Common myeloid progenitor, CD34-positive (primary cell): ENCODE results near the gene NLGN2. TPM values are rescaled to one million over a fixed set of nuclear protein-coding genes. Genes with fewer than 3 reads are reported as not detected.
"Not testable (repeated sequence)": the region's sequence is repeated elsewhere in the genome, so short reads cannot be mapped to it uniquely, and the experiment has no call there.

Experiments
- CTCF ChIA-PET: fragments of 350-600 bp; sonication (Branson Sonifier 250); formaldehyde crosslinking; loops from one replicate; lab custom pipeline; 2021; ENCODE audit warnings: antibody characterized with exemption; lab: Charles Lee
- POLR2A ChIA-PET: fragments of 350-600 bp; sonication (Branson Sonifier 250); formaldehyde crosslinking; loops from one replicate; lab custom pipeline; 2021; ENCODE audit warnings: antibody characterized with exemption; lab: Charles Lee
- DNase-seq, 3 donors: peaks; one replicate each; pipeline versions ENCODE4 v3.0.0 to v3.0.0-alpha.2; 2013
- H3K27ac ChIP-seq, 2 experiments: 1 replicate in 1 of 2; 2 replicates in 1 of 2; pipeline ENCODE4 v1.7.0; 2013; ENCODE audit warnings: inconsistent platforms in 2 of 2, low read length in 2 of 2, mild to moderate bottlenecking in 2 of 2, low read depth in 1 of 2, moderate library complexity in 1 of 2; ENCODE audit not compliant: severe bottlenecking in 2 of 2, insufficient read depth in 1 of 2, poor library complexity in 1 of 2
- H3K27me3 ChIP-seq, 5 experiments: replicated peaks in 2 of 5; 1 replicate in 3 of 5; 2 replicates in 2 of 5; pipeline versions ENCODE4 v1.6.1 to v1.7.0; 2013; ENCODE audit warnings: low read length in 4 of 5, mild to moderate bottlenecking in 2 of 5, moderate library complexity in 2 of 5, inconsistent platforms in 1 of 5; ENCODE audit not compliant: insufficient read depth in 5 of 5, control insufficient read depth in 4 of 5
- H3K36me3 ChIP-seq, 4 experiments: 1 replicate in 2 of 4; 2 replicates in 2 of 4; pipeline versions ENCODE4 v1.6.1 to v1.7.0; 2013; ENCODE audit warnings: low read length in 3 of 4, control low read depth in 1 of 4, mild to moderate bottlenecking in 1 of 4; ENCODE audit not compliant: control insufficient read depth in 4 of 4, insufficient read depth in 4 of 4
- H3K4me1 ChIP-seq, 4 experiments: 1 replicate in 3 of 4; 2 replicates in 1 of 4; pipeline versions ENCODE4 v1.6.1 to v1.7.1; 2013; ENCODE audit warnings: low read length in 3 of 4, mild to moderate bottlenecking in 3 of 4, control low read depth in 1 of 4, inconsistent platforms in 1 of 4, moderate library complexity in 1 of 4; ENCODE audit not compliant: control insufficient read depth in 4 of 4, insufficient read depth in 4 of 4; ENCODE audit errors: control extremely low read depth in 1 of 4
- H3K4me3 ChIP-seq, 7 experiments: 1 replicate in 4 of 7; 2 replicates in 3 of 7; pipeline versions ENCODE4 v1.5.1 to v1.7.0; 2013; ENCODE audit warnings: mild to moderate bottlenecking in 7 of 7, low read length in 6 of 7, moderate library complexity in 6 of 7, inconsistent platforms in 2 of 7, low read depth in 2 of 7, control low read depth in 1 of 7; ENCODE audit not compliant: insufficient read depth in 4 of 7, control insufficient read depth in 1 of 7; ENCODE audit errors: extremely low read depth in 1 of 7
- H3K9me3 ChIP-seq, 5 experiments: 1 replicate in 4 of 5; 2 replicates in 1 of 5; pipeline versions ENCODE4 v1.6.1 to v1.7.1; 2013; ENCODE audit warnings: low read length in 4 of 5, mild to moderate bottlenecking in 2 of 5, inconsistent platforms in 1 of 5, low read depth in 1 of 5, moderate library complexity in 1 of 5; ENCODE audit not compliant: control insufficient read depth in 4 of 5, insufficient read depth in 2 of 5; ENCODE audit errors: control extremely low read depth in 1 of 5
- WGBS: methylation state at CpG from one replicate; pipeline ENCODE4 v1.1.5; 2013; ENCODE audit not compliant: insufficient coverage; 5-methylcytosine and 5-hydroxymethylcytosine counted together
- polyA plus RNA-seq: library from polyadenylated mRNA; unstranded; fragments of 120-200 nt; gene quantifications from one replicate; pipeline ENCODE4 v1.2.1, GENCODE V29; 2013

The NLGN2 gene
- polyA plus RNA-seq, result 11.5 TPM

- POLR2A ChIA-PET, result no interaction called here
Measured at GRCh38 chr17:7407485-7408251, at the start of gene NLGN2. Gene NLGN2 (plus strand): TSS chr17:7407845. CDS start chr17:7408256, 411 bp downstream.

GRCh38 chr17:7361906-7362305, 45.7 kb upstream of the NLGN2 start:
- no peak for DNase-seq
- Histone ChIP-seq H3K4me1 (no peaks in the 10 kb centered on the region), H3K9me3 (no peaks in the 10 kb centered on the region), H3K4me3 (no peak overlapping the region), H3K27me3 (no peaks in the 10 kb centered on the region), H3K36me3 (no peaks in the 10 kb centered on the region), H3K27ac (no peak overlapping the region)
- POLR2A ChIA-PET, result no interaction called here
- 59% methylated on average over 3 of the region's 3 CpGs for WGBS
- CTCF ChIA-PET, result interaction anchor here (0.8 to 1.8 kb wide), 2 partner anchors 8 to 40 kb away, joined by 3 to 4 read pairs; no protein-coding TSS in a partner anchor

More at GRCh38 chr17:7407485-7408251, at the start of gene NLGN2:
- H3K4me1 ChIP-seq, result peaks cover 0 to 36% (median 24%) of the 10 kb centered on the region in 4 experiments
- peaks cover 0 to 2% (median 0%) of the 10 kb centered on the region in 4 experiments for H3K36me3 ChIP-seq
- H3K27ac ChIP-seq, result no peak within 1 kb of the TSS
- peaks cover 0 to 5% (median 4%) of the 10 kb centered on the region in 5 experiments for H3K27me3 ChIP-seq
- peak within 1 kb of the TSS in 2 of 7 experiments; percentile 38 to 51 for H3K4me3 ChIP-seq
- WGBS, result 47% methylated on average over 4 of the region's 12 CpGs
- H3K9me3 ChIP-seq, result no peaks in the 10 kb centered on the region
- no peak for DNase-seq
- CTCF ChIA-PET, result interaction anchor here (1.0 to 1.4 kb wide), 5 partner anchors 9 to 181 kb away, joined by 3 to 4 read pairs (median 3); no protein-coding TSS in a partner anchor

GRCh38 chr17:7363311-7363710, 44.3 kb upstream of the NLGN2 start:
- ChIA-PET POLR2A (no interaction called here), CTCF (interaction anchor here (1.8 kb wide), 1 partner anchor 10 kb away, joined by 4 read pairs; no protein-coding TSS in a partner anchor)
- Histone ChIP-seq H3K4me1 (no peaks in the 10 kb centered on the region), H3K36me3 (no peaks in the 10 kb centered on the region), H3K4me3 (no peak overlapping the region), H3K27ac (no peak overlapping the region), H3K9me3 (no peaks in the 10 kb centered on the region), H3K27me3 (no peaks in the 10 kb centered on the region)
- DNase-seq, result no peak
- WGBS, result 94% methylated on average over 5 of the region's 6 CpGs

GRCh38 chr17:7365963-7366362, 41.7 kb upstream of the NLGN2 start:
- H3K36me3 ChIP-seq, DNase-seq, POLR2A ChIA-PET, H3K4me3 ChIP-seq, H3K9me3 ChIP-seq, H3K4me1 ChIP-seq, H3K27ac ChIP-seq, H3K27me3 ChIP-seq: not testable (repeated sequence)
- CTCF ChIA-PET, result interaction anchor here (1.2 kb wide), 1 partner anchor 71 kb away, joined by 3 read pairs; no protein-coding TSS in a partner anchor
- no CpG with 5 or more reads among the region's 7 CpGs for WGBS

GRCh38 chr17:7367083-7367482, 40.6 kb upstream of the NLGN2 start:
- no peaks in the 10 kb centered on the region for H3K9me3 ChIP-seq
- peaks cover 0 to 6% (median 0%) of the 10 kb centered on the region in 5 experiments for H3K27me3 ChIP-seq
- ChIA-PET POLR2A (no interaction called here), CTCF (interaction anchor here (1.9 kb wide), 1 partner anchor 11 kb away, joined by 8 read pairs; no protein-coding TSS in a partner anchor)
- no peaks in the 10 kb centered on the region for H3K36me3 ChIP-seq
- H3K27ac ChIP-seq, result no peak overlapping the region
- 100% methylated on average over 3 of the region's 8 CpGs for WGBS
- no peak overlapping the region for H3K4me3 ChIP-seq
- no peaks in the 10 kb centered on the region for H3K4me1 ChIP-seq
- no peak for DNase-seq

GRCh38 chr17:7367918-7368598, 39.6 kb upstream of the NLGN2 start:
- H3K9me3 ChIP-seq, result no peaks in the 10 kb centered on the region
- no peaks in the 10 kb centered on the region for H3K36me3 ChIP-seq
- H3K4me1 ChIP-seq, result no peaks in the 10 kb centered on the region
- H3K4me3 ChIP-seq, result no peak overlapping the region
- peaks cover 0 to 6% (median 0%) of the 10 kb centered on the region in 5 experiments for H3K27me3 ChIP-seq
- DNase-seq, result no peak
- no peak overlapping the region for H3K27ac ChIP-seq
- 67% methylated on average over 2 of the region's 13 CpGs for WGBS
- ChIA-PET POLR2A (interaction anchor here (0.6 kb wide), 1 partner anchor 190 kb away, joined by 3 read pairs; the partner anchor contains the start of gene TNFSF13), CTCF (interaction anchor here (0.9 to 1.9 kb wide), 3 partner anchors 12 to 72 kb away, joined by 3 to 8 read pairs (median 3); no protein-coding TSS in a partner anchor)
